GM12875 (cell line): ENCODE measurements around the gene TAS2R1.

ENCODE experiments used
- H3K4me3 ChIP-seq: one replicate; pipeline ENCODE4 v1.5.1; 2011; ENCODE audit warnings: low read depth, low read length, control low read depth
- CTCF ChIP-seq: IDR thresholded peaks from 2 replicates; pipeline ENCODE4 v1.5.1; 2011; ENCODE audit warnings: low read depth, mild to moderate bottlenecking, control low read depth, inconsistent platforms, low read length, moderate library complexity, borderline replicate concordance; ENCODE audit not compliant: insufficient read depth

The TAS2R1 gene

GRCh38 chr5:9655641-9656040, 25.5 kb upstream of the TAS2R1 start:
- no peak for TF ChIP-seq CTCF
- H3K4me3 ChIP-seq: no peak overlapping the region

- H3K4me3 ChIP-seq: no peak overlapping the region
- no peak for TF ChIP-seq CTCF
Observed at GRCh38 chr5:9654886-9655285, 24.7 kb upstream of the TAS2R1 start.

GRCh38 chr5:9653811-9654210, 23.7 kb upstream of the TAS2R1 start:
- no peak overlapping the region for H3K4me3 ChIP-seq
- no peak for TF ChIP-seq CTCF

- no peak for TF ChIP-seq CTCF
- no peak overlapping the region for H3K4me3 ChIP-seq
Observed at GRCh38 chr5:9653061-9653460, 22.9 kb upstream of the TAS2R1 start.

GRCh38 chr5:9652295-9652694, 22.1 kb upstream of the TAS2R1 start:
- no peak for TF ChIP-seq CTCF
- H3K4me3 ChIP-seq: no peak overlapping the region

GRCh38 chr5:9646843-9647242, 16.7 kb upstream of the TAS2R1 start:
- no peak for TF ChIP-seq CTCF

GRCh38 chr5:9644630-9645029, 14.5 kb upstream of the TAS2R1 start:
- no peak overlapping the region for H3K4me3 ChIP-seq
- no peak for TF ChIP-seq CTCF

More at GRCh38 chr5:9646843-9647242, 16.7 kb upstream of the TAS2R1 start:
- H3K4me3 ChIP-seq: no peak overlapping the region
